ENCODE measurements around the gene CFAP161.
"Not testable (repeated sequence)": the region's sequence is repeated elsewhere in the genome, so short reads cannot be mapped to it uniquely, and the experiment has no call there.

CFAP161 gene

DNA sequence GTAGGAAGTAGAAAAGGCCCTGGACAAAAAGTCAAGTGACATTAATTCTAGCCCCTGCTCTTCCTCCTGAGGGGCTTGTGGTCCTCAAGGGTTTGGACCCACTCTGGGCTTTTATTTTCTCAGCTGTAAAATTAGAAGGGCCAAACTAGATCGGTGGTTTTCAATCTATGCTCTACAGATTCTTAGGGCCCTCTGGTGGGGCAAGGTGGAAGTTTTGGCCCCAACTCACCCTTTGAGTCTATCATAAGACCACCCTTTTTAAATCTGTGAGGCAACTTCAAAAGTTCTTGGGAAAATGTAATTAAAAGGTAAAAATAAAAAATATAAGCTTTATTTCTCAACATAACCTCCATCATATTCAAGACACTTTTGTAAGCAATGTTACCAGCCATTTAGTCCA lies 25.6 kb upstream of the CFAP161 start:
- no peak for DNase-seq

DNA sequence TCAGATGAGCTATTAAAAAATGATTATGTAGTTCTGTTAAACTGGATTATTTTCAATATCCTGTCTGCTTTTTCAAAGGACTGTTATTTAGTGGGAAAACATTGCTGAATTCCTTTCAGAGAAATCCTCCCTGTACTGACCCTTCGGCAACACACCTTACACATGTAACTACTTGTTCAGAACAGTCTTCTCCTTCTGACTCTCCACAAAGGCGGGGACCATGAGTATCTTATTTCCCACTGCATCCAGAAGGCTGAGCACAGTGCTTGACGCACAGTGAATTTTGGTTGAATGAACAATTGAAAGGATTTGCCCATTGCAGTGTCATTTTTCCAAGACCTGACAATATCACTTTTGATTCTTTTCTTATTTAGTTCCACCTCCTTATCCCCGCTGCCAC lies 23.1 kb upstream of the CFAP161 start:
- no peak for DNase-seq

DNA sequence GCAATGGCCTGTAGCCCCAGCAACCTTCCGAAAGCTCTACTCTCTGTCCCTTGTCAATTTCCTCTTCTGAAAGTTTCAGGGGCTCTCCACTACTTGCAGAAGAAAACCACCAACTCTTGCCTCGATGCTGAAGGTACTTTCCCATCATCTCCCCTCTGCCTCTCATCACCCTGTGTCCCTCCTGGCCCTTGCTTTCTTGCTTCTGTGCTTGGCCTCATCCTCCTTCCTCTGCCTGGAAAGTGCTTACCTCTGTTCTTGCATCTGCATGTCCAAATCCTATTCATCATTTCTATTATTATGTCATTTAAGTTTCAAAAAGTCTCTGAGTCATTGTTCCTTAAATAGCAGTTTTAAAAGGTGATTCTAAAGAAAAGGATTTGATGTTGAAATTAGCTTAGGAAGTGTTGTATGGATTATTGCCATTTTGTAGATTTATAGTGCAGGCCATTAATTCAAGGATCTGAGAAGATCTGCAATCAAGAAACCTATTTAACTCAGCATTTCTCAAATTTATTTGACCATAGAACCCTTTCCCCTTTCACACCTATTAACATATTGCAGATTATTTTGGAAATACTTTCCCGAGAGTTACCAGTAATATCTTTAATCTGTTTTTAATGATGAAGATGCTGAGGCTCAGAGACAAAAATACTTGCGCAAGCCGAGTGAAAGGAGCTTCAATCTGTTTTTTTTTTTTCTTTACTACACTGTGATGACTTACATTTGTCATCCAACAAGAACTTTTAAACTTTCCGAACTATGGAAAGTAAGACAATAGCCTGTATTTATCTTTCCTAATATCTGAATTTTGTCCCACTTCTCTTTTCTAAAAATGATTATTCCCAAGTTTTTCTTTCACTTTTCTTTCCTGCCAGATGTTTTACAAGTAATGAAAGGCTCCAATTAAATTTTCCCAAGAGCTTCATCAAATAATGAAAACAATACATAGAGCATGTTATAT lies 22.3 kb upstream of the CFAP161 start:
- no peak for DNase-seq

DNA sequence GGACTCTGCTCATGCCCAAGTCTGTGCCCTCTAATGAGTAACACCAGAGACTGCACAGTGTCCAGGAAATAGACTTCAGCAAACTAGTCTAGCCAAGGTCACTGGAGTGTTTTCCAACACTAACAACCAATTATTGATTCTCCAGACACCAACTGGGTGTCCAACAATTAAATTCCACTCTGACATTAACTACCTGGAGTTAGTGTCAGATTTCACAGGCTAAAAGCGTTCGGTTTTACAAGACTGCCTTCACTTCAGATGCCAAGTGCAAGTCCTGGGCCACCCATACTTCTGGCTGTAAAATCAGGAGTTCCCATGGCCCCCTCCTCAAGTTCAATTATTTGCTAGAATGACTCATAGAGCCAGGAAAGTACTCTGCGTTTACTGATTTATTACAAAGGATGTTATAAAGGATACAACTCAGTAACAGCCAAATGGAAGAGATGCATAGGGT lies 20.8 kb upstream of the CFAP161 start:
- DNase-seq = no peak

DNA sequence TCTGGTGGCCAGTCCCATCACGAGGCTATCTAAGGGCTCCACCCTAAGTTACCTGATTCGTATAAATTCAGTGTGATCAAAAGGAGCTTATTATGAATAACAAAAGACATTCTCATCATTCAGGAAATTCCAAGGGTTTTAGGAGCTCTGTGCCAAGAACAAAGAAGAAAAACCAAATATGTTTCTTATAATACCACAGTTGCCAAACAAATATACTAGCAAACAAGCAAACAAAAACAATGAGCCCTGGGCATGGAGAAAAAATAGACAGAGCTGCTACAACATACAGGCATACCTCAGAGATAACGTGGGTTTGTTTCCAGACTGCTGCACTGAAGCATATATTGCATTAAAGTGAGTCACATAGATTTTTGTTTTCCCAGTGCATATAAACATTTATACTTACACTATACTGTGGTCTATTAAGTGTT lies 20.2 kb upstream of the CFAP161 start:
- DNase-seq = no peak

DNA sequence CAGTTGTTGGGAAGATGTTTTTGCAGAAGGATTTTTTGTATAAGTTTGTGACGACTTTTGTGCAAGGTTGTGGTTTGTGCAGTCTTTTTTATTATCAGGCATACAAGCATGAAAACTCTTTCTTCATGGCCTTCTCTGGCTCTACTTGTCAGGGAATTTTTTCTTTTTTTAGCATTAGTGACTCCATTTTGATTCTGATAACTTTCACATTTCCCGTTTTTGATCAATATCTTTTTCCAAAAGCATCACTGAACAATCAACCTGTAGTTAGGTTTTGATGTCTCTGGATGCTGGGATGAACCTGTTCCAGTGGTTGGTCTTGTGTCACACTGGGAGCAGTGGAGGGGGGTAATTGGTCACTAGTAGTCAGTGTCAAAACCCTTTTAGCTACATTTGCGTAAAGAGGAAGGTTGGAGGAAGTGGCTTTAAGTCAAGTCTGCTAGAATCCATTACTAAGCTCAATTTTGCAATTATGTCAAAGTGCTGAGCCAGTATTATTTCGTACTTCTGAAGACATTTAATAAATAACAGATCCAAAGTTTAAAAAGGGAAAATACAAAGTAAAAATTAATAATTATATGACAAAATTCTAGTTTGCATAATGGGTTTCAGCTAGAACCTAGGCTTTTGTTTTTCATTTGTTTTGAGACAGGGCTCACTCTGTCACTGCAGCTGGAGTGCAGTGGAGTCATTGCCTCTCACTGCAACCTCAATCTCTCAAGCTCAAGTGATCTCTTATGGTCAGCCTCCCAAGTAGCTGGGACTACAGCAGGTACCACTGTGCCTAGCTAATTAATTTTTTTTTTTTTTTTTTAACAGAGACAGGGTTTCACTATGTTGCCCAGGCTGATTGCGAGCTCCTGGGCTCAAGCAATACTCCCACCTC lies 18.8 kb upstream of the CFAP161 start:
- DNase-seq = no peak

DNA sequence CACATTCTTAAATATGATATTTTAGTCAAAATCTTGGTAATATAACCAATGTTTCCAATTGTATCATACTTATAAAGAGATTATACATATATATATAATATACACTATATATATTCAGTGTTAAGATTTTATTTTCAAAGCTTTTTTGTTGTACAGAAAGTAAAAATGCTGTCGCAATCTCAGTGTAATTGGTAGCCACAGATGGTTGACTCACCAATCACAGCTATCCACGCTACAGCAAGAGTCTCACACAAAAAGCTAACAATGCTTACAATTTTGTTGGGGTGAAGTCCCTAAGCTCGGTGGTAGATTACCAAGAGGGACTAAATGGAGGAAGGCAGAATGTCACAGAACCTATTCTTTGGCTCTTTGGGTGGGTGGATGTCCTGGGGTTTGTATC lies 16.9 kb upstream of the CFAP161 start:
- DNase-seq = no peak

DNA sequence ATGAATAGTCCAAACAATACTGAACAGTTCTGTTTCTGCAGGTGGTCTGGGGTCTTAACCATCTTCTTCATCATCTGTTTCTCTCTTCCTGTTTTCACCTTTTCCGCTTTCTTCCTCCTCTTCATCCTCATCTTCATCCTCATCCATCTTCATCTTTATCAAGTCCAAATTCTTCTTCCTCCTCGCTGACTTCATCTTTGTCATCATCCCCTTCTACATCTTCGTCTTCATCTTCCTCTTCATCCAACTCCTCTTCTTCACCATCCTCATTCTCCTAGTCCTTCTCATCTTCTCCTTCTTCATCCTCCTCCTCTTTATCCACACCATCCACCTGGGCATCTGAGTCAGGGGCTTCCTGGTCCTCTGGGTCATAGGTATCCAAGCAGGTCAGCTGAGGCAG lies 16.5 kb upstream of the CFAP161 start:
- DNase-seq = no peak

DNA sequence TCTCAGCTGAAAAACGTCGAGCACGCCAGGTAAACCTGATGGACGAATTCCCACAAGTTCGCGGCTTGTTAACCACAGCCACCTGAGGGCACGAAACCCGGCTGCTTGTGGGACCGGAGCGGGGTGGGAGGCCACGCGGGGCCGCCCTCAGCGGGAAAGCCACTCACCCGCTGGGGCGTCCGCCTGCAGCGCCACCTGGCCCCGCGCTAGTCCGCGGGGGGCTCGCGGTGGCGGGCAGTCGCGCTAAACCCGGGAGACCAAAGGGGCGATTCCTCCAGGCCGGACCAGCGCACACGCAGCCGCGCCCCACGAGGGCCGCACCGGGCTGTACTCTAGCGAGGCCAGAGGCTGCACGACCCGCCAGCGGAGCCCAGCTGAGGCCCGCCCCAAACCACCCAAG lies 15.7 kb upstream of the CFAP161 start:
- DNase-seq = no peak

DNA sequence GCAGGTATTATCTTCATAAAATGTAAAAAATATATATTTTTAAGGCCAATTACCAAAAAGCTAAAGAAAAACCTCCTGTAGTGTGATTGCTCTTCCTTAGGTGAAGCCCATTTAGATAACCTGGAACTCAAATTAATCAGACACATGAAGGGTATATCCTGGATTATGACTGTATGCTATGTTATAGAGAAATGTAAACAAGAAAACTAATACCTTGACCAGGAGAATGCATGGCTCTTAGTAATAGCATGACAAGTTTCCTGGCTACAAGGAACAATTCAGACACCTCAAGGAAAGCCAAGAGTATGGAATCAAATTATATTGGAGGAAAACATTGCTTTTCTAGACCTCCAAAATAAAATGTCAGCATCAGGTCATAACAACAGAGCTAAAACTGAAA lies 14.0 kb upstream of the CFAP161 start:
- DNase-seq = no peak

DNA sequence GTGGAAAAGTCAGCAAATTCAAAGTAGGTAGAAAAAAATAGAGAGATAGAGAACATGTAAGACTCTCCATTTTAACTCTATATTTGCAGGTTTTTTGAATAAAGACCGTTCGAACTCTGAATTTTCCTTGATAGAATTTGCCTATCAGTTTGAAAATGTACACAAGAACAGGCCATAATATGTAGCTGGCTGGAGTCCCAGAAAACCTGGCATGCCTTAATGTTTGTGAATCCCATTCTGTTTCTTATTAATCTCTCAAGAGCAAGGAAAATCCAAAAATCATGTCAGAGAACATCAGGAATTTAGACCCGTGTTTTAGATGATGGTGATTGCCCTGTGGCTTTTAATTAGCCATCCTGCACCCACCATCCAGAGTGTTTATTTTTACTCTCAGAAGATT lies 7.2 kb upstream of the CFAP161 start:
- no peak for DNase-seq

DNA sequence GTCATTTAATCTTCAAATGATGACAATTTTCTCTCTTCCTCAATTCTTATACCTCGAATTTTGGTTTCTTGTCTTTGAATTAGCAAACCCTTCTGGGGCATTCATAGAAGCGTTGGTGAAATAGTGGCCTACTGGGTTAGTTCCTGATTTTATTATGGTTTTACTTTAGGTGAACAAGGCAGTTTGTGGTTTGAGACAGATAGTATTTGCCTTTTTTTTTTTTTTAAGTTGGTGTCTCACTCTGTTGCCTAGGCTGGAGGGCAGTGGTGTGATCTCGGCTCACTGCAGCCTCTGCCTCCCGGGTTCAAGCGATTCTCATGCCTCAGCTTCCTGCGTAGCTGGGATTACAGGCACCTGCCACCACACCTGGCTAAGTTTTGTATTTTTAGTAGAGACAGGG lies 7.4 kb downstream of the CFAP161 start:
- DNase-seq = not testable (repeated sequence)

DNA sequence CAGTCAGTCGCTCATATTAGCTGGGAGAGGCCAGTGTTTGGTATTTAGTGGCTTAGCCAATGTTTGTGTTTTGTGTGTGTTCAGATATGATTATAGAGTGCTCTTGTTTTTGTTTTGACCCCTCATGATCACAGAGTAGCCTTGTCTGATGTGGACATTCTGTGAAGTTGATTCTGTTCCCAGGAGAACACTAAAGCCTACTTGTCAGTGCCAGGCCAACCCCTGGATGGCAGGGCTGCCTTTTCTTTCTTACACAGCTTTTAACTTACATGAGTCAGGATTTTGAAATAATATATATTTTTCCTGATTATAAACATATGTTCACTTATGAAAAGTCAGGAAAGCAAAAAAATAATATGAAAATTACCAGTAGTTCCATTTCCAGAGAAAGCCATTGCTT lies 11.9 kb downstream of the CFAP161 start:
- no peak for DNase-seq

DNA sequence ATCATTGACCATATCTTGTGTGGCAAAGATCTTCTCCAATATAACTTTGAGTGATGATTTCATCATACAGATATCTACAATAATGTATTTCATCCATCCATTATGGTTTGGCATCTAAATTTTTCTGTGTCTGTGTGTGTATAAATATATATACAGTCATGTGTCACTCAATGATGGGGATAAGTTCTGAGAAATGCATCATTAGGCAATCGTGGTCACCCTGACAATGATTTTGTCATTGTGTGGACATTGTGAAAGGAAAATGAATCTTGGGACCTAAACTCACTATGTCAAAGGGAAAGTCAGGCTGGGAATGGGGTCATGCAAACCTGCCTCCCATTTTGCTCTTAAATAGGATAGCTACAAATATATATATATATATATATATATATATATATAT lies 12.4 kb downstream of the CFAP161 start:
- DNase-seq = no peak

DNA sequence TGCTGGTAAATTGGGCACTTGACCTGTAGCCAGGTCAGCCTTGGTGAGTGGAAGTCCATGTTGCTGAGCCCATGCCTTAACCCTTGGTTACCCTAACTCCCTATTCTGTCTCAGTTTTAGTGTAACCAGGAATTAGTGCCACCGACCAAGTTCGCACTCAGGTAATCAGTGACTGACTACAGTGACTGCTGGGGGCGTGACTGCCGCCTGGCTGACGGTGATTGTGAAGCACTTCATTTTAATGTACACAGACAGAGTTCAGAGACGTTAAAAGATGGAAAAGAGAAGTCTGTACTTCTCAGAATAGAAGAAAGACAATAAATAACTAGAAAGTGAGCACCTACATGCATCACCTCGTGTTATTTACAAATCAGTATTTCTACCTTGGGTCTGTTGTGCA lies 17.3 kb downstream of the CFAP161 start:
- DNase-seq = no peak

DNA sequence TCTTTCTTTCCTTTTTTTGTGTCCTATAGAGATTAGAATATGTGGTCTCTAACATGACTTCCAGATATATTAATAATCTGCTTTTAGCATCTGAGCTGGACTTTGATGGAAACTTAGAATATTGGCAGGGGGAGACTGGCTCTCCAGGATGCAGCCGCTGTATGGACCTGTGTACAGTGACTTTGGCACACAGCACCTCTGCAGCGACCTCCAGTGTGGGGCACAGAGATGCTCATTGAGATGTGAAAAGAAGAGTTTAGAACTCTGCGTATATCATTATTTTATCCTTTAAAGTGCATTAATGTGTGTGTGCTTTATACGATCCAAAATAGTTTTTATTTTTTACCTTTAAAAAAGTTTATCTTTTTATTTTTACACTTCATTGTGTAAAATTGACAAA lies 18.3 kb downstream of the CFAP161 start:
- DNase-seq = no peak

DNA sequence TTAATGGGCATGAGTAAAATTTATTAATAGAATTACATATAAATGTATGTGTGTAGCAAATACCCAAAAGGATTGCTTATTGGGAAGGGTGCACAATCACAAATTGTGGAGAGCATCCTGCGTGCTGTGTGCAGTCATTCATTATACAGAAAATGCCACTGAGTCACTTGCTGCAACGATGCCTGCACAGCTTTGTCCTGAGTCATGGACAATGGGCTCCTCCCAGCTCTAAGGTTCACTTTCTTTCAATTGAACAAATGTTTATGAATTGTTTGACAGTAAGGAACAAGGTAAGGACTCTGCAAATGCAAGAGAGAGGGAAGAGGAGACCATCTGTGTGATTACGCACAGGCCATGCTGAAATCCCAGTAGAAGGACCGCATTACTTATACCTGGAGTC lies 18.7 kb downstream of the CFAP161 start:
- DNase-seq = no peak

DNA sequence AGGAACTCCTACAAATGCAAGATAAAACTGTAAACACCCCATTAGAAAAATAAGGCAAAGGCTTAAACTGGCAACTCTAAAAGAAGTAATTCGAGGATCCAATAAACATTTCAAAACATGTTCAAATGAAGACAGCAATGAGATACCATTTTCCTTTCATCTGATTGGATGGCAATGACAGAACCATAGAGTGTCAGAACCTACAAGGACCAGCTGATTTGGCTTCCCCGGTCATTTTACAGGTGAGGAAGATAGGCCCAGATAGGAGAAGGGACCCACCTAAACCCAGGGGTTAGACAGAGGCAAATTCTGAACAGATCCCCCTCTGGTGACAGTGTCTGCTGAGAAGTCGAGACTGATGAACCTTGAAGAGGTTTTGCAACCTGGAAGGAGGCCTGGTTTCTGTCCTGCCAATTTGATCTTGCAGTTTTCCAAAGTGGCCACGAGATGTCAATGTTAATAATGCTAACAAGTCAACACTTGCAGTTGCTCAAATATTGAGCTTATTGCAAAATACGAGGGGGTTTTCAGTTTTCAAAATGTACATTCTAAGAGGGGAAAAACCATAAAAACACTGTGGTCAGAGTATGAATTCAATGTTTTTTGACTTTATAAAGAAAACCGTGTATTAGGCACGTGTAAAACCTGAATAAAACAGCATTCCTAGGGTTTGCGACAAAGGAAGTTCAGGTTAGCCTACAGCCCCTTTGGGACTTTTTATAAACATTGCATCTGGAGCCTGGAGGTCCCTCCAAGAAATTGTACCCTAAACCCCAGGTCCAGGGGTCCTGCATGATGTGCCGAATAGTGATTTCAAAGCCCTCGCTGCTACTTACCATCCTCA lies 21.5 kb downstream of the CFAP161 start:
- DNase-seq = peak; percentile 43

DNA sequence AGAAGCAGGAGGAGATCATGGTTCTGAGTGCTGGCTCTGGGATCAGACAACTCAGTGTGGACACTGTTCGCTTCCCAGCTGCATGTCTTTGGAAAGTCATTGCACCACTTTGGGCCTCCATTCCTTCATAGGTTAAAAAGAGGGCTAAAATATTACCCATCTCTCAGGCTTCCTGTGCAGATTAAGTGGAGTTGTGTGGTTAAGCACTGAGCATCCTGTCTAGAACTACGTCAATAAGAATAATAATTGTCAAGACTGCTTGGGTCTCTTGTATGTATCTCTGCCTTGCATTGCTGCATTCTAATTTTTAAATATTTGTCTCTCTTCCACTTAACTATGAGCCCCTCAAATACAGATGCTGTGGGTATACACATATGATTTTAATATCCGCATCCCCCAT lies 22.3 kb downstream of the CFAP161 start:
- no peak for DNase-seq

DNA sequence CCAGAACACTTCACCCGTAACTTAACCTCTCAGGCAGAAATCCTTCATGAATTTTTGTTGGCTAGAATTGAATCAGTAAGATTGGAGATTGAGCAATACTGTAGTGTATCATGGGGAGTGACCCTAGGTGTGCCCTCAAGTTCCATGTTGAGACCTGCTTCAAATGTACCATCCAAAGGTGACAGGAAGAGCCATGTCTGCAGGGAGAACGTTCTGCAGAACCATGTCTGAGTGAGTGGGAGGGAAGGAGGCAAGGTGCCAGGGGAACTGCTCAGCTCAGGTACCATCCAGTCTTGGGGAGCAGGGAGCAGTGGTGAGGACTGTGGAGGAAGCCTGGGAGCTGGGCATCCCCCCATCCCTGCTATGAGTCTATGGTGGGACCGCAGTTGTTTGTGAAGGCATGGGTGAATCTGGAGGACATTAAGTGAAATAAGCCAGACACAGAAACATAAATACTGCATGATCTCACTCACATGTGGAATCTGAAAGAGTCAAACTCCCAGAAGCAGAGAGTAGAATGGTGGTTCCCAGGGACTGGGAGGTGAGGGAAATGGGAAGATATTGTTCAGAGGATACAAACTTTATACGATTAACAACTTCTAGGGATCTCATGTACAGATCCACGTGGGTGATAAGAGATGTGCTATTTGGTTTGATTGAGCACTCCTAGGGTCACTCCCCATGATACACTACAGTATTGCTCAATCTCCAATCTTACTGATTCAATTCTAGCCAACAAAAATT lies 23.3 kb downstream of the CFAP161 start:
- no peak for DNase-seq

DNA sequence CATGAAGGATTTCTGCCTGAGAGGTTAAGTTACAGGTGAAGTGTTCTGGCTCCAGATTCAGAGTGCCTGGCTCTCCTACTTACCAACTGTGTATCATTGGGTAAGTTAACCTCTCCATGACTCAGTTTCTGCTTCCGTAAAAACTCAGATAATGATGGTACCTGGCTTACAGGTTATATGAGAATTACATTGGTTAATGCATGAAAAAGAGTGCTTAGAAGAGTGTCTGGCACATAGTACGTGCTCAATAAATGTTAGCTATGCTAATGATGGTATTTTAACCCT lies 23.8 kb downstream of the CFAP161 start:
- DNase-seq = no peak

DNA sequence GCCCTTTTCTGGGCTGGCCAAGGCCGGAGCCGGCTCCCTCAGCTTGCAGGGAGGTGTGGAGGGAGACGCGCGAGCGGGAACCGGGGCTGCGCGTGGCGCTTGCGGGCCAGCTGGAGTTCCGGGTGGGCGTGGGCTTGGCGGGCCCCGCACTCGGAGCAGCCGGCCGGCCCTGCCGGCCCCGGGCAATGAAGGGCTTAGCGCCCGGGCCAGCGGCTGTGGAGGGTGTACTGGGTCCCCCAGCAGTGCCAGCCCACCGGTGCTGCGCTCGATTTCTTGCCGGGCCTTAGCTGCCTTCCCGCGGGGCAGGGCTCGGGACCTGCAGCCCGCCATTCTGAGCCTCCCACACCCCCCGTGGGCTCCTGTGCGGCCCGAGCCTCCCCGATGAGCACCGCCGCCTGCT lies 24.5 kb downstream of the CFAP161 start:
- DNase-seq = not testable (repeated sequence)

Data from NCI-H1694 treated with DMSO at 0.1 percent for 48 hours (cell line).